ENCODE data around the gene ZNF550. TPM values are rescaled to one million over a fixed set of nuclear protein-coding genes. Genes with fewer than 3 reads are reported as not detected.

The ZNF550 gene
- total and polyA plus RNA-seq, 9 of the 15 experiments (the other 6 are each of a cell fraction or from before 2014, with no cell fraction given) = 1.6 to 11.8 (median 4.3) TPM

- TF ChIP-seq ZFP91 (CRISPR knock-in tag; IDR thresholded peaks at IDR 0.05) (no peak), RBBP5 (IDR thresholded peaks at IDR 0.05; ENCODE audit: borderline replicate concordance, insufficient read depth, low read length, poor library complexity, severe bottlenecking) (peak; percentile 27), HDAC8 (tag; IDR thresholded peaks at IDR 0.05) (no peak), NRF1 (conservative IDR thresholded peaks at IDR 0.05 in 1 of 2, IDR thresholded peaks at IDR 0.05 in 1 of 2) (peak; percentile 34 to 49; a peak in 2 of 4 replicates), ATF1 (CRISPR knock-in tag; IDR thresholded peaks at IDR 0.05) (peak; percentile 70; the same call in 1 of the 2 replicates), ATF1 (tag; IDR thresholded peaks at IDR 0.05) (peak; percentile 81), CREB3 (tag; conservative IDR thresholded peaks at IDR 0.05; ENCODE audit: low read depth) (no peak), YY1 (IDR thresholded peaks at IDR 0.05; ENCODE audit: borderline replicate concordance in 1 of 3, control insufficient read depth in 1 of 3, extremely low read depth in 1 of 3, insufficient read depth in 3 of 3, insufficient read length in 1 of 3, insufficient replicate concordance in 2 of 3, low read depth in 1 of 3, low read length in 2 of 3) (no peak), CBX3 (IDR thresholded peaks at IDR 0.05; ENCODE audit: borderline replicate concordance in 1 of 2, low read length in 2 of 2) (no peak), GMEB1 (CRISPR knock-in tag; IDR thresholded peaks at IDR 0.05) (peak; percentile 33; the same call in 1 of the 2 replicates), ZNF41 (CRISPR knock-in tag; conservative IDR thresholded peaks at IDR 0.05) (no peak), POLR2AphosphoS5 (IDR thresholded peaks at IDR 0.05; ENCODE audit: control insufficient read depth, insufficient read depth, low read depth, low read length) (peak; percentile 46; the same call in 1 of the 2 replicates), GABPA (tag; conservative IDR thresholded peaks at IDR 0.05; ENCODE audit: low read depth) (peak; percentile 95), ZFX (CRISPR knock-in tag; IDR thresholded peaks at IDR 0.05) (peak; percentile 42), MCM2 (IDR thresholded peaks at IDR 0.05; ENCODE audit: low read depth) (no peak), ASH1L (IDR thresholded peaks at IDR 0.05; ENCODE audit: borderline replicate concordance, low read depth, partially characterized antibody) (no peak), CREM (IDR thresholded peaks at IDR 0.05; ENCODE audit: low read depth) (peak; percentile 96), ETS2 (tag; IDR thresholded peaks at IDR 0.05; ENCODE audit: borderline replicate concordance, poor library complexity, severe bottlenecking) (no peak), GTF3C2 (IDR thresholded peaks at IDR 0.05; ENCODE audit: borderline replicate concordance, extremely low read depth, insufficient read length) (no peak)
Measured at GRCh38 chr19:57559404-57560025, at the start of gene ZNF550 (continued).

Data from K562 (cell line).